ENCODE results near the gene TAX1BP1.

The TAX1BP1 gene

DNA sequence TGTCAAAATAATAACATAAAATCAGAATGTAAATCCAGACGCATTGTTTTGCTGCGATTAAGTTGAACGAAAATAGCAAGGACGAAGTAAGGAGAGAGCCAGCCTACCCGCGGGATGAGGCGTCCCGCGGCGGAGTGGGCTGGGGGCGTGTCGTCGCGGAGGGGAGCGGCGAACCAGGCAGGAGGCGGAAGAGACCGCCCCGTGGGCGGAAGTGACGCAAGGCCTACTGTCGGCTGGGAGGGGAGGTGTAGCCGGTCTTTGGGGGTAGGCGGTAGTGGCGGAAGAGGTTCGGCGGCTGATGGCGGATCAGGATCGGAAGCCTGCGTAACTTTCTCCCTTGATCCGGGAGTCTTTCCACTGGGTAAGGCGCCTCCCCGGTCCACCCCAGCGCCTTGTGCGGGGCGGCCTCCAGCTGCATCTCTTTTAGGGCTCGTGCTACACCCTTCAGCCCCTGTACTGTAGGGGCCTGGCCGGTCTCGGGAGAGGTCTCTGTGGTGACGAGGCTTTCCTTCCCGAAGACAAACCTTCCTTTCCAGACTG lies at the start of gene TAX1BP1:
Gene TAX1BP1 (plus strand): TSS at position 254 of the 540 bp plus-strand sequence. CDS start 8,363 bp downstream, outside the sequence.
- peak; percentile 86 to 92 for DNase-seq

DNA sequence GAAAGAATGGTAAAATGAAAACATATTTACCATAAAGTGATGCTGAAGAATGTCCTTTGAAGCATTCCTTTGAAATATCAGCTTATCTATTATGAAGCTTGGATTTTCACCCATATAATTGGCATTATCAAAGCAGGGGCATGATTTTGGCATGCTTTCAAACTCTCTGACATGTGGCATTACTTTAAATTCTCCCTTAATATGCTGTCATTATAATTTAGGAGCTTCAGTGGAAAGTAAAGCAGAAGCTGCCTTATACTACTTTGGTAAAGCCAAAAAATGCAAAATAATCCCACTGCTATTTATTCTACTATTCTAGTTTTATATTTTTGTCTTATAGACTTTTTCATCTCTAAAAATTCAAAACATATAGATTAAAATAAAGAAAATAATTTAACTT lies 49.3 kb upstream of the TAX1BP1 start:
- DNase-seq = no peak

DNA sequence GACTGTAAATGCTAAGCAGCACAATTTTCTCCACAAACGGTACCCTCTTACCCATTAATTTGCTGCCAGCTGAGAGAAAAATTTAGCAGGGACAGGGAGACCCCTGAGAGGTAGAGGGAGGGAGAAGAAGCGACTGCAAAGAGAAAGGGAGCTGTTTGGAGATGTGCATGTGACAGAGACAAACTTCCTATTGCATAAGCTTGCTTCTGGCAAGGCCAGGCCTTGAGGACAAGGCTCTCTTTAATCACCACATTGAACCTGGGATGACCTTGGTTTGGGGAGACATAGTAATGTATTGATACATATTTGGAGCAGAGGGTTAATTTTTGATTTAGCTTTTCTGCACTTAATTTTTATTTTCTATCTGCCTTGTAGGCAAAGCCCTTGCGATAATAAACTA lies 46.2 kb upstream of the TAX1BP1 start:
- DNase-seq = no peak

DNA sequence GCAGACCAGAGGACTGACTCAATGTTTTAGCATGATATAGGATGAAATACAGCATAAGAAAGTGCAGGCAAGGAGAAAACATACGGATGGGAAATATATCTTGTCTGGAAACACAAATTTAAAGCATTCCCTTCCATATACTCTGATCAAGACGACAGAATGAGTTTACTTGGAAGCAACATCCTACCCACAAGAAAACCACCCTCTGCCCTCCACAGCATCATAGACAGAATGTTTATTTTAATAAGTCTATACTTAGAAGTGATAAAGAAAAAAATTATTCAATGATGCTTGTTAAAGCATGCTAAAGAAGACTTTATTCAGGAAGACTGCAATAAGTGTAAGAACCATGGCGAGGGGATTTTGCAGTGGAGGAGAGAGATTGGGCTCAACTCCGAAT lies 44.9 kb upstream of the TAX1BP1 start:
- no peak for DNase-seq

DNA sequence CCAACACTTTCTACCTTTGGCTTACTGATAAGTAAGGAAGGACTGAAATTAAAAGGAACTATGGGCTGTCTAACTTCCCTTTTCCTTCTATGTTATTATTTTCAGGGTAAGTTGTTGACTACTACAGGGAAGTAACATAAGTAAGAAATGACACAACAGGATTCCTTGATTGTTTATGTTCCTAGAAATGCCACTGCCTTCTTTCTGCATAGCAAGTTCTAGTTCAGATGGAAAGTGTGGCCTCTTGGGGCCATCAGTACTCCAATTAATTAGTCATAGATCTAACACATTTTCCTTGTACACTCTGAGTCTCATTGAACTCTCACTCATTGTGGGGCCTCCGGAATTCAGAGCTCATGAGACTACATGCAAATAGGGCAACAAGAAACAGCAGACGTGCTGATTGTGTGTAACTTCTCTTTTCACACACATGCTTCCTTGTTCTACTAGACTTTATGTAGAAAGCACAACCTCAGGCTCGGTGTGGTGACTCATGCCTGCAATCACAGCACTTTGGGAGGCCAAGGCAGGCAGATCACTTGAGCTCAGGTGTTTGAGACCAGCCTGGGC lies 42.0 kb upstream of the TAX1BP1 start:
- no peak for DNase-seq

DNA sequence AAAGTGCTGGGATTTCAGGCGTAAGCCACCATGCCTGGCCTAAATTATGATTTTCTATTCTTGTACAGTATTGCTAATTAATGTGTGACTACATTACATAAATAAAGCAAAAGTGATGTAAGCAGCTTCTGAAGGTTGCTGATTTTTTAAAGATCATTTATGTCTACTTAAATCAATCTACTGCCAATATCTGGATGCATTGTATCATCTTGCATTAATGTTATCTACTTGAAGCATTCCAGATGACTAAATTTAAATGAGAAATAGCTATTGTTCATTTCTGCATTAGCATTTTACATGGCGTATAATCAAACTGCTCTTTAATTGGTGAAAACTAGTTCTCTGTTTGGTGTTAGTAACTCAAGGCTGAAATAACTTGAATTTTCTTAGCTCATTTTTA lies 40.2 kb upstream of the TAX1BP1 start:
- DNase-seq = no peak

DNA sequence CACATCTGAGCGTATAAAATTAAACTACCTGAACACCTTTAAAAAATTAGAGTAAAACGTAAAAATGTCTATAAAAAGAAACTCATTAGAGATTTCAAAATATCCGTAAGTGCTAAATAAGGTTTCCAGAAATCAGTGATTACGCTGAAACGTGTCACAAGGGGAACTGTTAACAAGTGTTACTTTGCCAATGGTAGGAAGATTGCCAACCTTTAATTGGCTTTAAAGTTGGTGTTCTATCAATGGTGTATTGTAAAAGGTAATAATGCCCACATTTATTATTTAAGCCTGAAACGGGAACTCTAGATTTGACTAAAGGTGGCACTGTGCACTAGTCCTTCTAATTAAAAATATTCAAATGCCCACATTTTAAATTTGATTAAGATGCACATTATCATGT lies 39.5 kb upstream of the TAX1BP1 start:
- no peak for DNase-seq

DNA sequence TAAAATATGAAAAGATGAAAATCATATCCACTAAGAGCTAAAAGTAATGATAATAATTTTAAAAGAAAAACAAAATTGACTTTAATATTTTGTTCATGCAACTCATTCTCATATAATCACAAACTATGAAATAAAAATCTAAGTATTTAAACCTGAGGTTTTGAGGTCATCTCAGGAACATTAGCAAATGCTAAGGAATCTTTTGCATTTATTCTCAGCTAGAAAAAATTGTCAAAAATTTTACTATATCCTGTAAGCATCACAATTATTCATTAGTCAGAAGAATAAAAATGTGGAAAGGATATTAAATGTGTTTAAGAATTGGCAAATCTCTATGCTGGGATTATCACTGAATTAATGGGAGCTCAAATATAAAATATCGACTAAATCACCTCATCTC lies 36.8 kb upstream of the TAX1BP1 start:
- DNase-seq = no peak

DNA sequence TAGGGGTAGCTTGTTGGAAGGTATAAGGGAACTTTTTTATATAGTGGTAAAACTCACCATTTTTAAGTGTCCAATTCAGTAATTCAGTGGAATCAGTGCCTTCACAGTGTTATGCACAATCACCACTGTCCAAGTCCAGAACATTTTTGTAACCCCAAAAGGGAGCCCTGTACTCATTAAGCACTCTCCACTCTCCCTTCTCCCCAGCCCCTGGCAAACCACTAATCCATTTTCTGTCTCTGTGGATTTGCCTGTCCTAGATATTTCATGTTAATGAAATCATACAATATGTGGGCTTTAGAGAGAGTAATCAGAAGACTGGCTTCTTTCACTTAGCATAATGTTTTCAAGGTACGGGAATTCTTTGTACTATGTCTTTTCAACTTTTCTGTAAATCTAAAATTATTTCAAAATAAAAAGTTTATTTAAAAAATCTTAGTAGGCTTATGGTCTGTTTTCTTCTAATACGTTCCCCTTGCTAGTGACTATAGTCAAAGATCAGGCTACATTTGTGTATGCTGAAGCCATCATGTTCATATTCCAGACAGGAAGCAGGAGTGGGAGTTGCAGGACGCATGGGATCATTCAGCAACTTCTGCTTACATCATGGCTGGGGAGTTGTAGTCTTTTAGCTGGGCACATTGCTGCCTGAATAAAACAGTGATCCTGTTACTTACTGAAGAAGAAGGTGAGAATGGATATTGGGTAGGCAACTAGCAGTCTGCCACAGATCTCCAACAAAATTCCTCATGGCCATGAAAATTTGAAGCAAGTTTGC lies 35.4 kb upstream of the TAX1BP1 start:
- DNase-seq = no peak

DNA sequence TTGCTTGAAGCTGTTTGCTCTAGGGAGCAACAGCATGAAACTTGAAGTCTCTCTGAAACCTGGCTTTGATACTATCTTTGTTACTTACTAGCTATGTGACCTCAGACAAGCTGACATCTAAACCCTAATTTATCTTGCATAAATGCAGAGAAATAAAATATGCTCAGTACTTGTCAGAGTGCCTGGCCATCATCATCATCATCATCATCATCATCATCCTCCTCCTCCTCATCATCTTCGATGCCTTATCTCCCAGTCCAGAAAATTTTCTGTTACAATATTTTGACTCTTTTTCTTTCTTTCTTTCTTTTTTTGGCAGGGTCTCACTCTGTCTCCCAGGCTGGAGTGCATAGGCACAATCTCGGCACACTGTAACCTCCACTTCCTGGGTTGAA lies 34.8 kb upstream of the TAX1BP1 start:
- no peak for DNase-seq

DNA sequence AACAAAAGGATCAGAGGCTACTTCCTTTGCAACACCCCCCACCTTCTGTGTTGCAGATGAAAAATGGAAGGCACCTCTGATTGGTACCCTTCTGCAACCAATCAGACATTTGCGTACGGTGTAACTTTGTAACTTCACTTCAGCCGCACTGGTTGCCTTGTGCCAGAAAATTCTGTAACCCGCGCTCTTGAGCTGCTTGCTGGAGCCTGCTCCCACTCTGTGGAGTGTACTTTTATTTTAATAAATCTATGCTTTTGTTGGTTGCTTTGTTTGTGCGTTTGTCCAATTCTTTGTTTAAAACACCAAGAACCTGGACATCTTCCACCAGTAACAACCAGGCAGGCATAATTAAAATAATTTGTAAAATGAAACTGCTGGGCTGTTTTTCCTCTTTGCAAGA lies 31.5 kb upstream of the TAX1BP1 start:
- DNase-seq = no peak

DNA sequence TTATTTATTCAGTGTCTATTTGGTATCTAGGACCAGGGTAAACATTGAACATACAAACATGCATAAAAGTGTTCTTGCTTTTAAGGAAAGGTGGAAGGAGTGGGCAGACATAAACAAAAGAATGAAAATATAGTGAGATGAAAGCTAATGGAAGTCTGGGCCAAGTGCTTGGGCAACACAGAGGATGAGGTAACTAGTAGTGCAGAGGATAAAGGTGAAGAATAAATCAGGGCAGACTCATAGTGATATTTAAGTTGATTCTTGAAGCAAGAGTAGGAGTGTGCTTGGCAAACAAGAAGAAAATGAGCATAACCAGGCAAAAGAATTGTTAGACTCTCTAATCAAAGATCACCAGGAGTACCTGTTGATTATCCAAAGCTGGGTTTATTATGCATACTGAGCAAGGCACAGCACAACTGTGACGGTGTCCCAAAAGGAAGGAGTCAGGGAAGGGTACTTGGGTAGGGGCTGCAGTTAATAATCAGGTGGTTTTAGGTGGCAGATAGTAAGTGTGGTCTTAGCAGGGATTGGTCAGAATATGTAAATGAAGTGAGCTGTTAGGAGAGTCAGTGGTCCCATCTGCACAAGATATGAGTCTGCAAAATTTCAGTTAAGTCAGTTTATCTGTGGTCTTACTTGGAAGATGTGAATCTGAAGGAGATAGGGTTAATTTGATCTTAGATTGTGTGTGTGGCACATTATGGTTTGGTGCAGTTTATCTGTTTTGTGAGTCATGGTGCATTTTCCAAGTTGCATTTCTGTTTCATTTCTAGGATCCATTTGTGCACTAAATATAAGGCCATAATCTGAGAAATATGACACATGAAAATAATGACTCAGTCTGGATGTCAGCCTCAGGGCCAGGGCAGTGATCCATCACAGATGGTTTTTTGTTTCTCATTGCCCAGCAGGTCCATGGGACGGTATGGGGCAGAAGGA lies 30.6 kb upstream of the TAX1BP1 start:
- no peak for DNase-seq

DNA sequence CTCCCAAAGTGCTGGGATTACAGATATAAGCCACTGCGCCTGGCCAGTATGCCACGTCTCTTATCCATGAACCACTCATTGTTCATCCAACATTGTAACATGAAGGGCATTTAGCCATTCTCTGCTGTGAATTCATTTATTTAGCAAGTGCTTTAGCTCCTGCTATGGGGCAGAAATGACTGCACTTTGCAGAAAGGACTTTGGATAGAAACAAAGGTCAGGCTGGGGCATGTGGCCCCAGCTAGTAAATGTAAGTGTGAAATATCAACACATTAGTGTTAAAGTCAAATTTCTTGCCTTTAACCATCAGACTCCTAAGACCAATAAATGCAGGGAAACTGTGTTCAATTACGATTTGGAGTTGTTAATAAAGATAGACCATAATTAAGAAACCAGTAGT lies 27.7 kb upstream of the TAX1BP1 start:
- no peak for DNase-seq

DNA sequence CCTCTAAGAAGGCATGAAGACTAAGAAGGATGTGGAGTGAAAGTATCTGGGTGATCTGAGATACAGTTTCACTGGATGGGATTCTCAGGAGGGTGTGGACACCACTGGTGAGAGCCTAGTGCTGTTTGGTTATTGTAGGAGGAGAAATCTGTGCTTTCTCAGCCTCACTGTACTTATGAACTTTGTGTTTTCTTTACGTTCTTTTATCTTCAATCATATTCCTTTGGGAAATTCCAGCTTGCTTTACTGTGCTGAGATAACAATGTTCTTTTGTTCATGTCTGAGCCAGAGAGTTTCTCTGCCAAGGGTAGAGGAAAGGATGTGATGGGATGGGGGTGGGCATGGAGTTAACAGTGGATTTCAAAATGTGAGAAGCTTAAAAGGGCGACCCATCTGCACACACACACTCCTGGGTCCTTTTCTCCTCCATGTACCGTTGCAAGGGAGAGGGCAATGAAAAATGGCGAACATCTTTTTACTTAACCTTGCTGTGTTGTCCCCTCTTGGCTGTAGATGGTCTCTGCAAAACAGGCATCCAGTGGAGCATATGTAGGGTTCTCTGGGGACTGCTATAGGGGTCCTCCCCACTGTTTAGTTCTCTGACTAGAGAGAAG lies 25.0 kb upstream of the TAX1BP1 start:
- no peak for DNase-seq

DNA sequence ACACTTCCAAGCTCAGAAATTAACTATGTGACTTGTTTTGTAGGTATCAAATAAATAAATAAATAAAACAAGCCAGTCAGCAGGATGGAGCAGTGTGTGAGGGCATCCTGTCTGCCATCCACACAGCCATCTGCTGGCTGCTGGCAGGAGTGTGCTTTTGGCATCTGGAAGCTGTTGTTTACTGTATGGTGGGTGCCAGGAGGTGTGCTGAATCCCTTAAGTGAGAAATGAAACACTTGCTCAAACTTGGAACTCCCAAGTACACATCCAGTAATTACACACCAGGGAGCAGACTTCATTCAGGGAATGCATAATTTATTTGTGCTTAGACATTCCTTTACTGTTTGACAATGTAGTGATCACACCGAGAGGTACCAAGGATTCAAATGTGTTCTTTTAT lies 16.9 kb upstream of the TAX1BP1 start:
- DNase-seq = no peak

DNA sequence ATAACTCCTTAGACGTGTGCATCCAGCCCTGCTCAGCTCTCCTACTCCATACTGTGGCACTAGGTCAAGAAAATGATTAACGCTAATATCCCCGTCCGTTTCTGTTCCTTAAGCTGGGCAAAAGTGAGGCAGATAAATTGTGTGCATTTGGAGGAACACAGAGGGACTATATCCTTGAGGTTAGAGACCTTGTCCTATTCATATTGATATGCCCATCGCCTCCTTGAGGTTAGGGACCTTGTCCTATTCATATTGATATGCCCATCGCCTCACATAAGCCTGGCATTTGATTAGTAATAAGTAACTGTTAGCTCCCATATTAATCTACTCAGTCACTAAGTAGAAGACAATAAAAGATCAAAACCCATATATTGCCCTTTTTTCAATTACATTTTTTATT lies 12.9 kb upstream of the TAX1BP1 start:
- no peak for DNase-seq

DNA sequence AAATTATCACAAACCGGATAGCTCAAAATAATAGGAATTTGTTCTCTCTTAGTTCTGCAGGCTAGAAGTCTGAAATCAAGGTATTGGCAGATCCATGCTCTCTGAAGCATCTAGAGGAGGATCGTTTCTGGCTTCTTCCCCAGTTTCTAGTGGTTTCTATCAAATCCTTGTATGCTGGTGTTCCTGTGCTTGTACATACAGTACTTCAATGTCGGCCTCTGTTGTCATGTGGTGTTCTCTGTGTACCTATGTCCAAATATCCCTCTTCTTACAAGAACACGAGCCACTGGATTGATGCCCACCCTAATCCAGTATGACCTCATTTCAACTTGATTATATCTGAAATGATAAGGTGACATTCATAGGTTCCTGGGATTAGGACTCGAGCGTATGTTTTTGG lies 9.8 kb upstream of the TAX1BP1 start:
- DNase-seq = no peak

DNA sequence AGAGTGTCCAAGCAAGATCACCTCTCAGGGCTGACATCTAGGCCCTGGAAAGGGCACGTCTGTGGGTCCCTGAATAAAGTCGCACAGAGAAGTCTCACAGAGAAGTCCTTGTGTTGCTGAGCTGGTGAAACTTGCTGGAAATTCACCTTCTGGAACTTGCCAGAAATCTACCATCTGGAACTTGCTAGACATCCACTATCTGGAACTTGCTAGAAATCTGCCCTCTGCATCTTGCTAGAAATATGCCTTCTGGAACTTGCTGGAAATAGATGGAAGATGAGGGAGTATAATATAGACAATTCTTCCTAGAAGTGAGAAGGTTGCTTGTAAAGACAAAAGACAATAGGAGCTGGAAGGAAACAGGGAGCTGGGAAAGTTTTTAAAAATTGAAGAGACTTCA lies 5.4 kb upstream of the TAX1BP1 start:
- no peak for DNase-seq

DNA sequence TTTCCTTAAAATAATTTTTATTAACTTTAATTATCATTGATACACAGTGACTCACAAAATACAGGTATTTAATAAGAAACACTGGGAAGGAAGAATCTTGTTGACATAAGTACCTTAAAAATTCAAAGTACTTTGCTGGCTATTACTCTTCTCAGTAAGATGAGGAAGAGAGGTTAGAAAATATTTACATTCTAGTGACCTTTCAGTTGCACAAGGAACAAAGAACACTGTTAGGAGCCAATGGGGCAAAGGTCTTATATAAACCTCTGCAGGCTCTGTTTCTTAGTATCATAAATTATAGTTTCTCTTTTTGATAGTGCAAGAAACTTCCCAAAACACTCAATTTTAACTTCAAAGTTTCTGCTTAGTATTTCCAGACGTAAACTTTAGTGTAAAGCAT lies 4.8 kb upstream of the TAX1BP1 start:
- no peak for DNase-seq

DNA sequence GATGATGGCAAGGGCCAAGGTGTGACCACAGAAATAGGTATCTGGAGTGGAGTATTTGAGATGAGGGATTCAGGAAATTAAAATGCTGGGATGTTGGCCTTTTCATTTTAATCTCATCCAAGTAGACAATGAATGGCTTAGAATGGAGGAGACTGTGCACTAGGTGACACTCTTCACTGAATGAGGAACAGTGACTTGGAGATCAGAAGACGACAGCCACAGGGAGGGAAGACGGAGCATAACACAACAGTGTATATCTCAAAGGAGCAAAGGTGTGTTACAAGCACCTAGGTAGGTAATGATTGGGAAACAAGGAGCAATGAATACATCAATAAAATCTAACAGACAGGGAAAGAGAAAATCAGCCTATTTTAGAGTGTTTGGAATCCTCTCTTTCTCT lies 4.1 kb upstream of the TAX1BP1 start:
- DNase-seq = no peak

DNA sequence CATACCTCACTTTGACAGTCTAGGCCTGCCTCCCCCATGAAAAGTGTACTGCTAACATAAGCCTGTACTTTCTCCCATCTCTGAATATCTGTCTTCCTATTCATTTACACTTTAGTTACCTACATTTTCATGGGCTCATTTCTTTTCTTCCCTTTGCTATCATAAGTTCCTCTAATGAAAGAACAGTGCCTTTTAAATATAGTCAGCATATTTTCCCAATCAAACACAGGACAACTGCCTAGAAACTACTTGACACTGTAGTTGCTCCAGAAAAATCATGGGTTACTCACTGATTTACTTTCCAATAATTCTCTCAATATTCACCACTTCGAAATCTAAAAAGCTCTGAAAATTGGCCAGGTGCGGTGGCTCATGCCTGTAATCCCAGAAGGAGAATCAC lies 2.8 kb upstream of the TAX1BP1 start:
- no peak for DNase-seq

DNA sequence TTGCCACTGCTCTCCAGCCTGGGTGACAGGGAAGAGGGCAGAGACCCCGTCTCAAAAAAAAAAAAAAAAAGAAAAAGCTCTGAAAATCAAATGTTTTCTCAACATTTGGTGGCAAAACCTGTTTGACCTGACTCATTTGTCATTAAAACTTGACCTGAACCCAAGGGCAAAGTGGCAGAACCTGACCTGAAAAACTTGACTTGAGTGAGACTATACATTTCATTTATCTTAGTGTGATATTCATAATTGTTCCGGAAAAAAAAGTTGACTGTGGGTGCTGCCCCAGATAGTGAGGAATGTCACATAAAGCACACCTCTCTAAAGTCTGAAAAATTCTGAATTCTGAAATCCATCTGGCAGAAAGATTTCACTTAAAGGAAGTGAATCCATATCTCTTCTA lies 2.3 kb upstream of the TAX1BP1 start:
- DNase-seq = no peak

DNA sequence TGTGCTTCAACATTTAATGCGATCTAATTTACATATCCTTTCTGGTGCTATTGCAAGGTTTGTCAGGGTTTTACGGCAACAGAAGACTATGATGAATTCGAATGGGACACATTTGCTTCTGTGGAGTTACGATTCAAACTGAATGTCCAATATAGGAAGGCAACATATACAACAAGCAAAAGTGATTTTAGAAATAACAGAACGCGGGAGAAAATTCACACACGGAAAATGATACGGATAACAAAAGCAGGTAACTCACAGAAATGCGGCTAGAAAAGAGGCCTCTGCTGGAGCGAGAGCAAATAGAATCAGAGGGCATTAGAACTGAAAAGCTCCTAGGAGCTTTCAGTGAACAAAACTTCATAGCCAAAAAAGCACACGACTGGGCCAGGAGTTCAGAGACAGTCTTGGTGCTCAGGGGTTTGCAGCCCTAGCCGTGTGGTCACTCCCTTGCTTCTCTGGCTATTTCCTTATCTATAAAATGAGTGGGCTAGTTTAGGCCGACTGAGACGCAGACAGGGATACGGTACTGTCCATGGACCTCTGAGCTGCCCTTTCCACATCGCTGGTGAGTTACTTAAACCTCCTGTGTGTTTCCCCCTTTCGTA lies 557 bp upstream of the TAX1BP1 start:
- no peak for DNase-seq
